B cell (primary cell): ENCODE results near the gene OR51L1.

Experiments
- EZH2 ChIP-seq: IDR thresholded peaks from 2 replicates; pipeline ENCODE4 v1.6.1; 2012; ENCODE audit warnings: borderline replicate concordance, low read depth, mild to moderate bottlenecking, moderate library complexity, low read length; ENCODE audit not compliant: insufficient read depth, poor library complexity, severe bottlenecking
- TF ChIP-seq, protein P1 (sequence below): fragments of 200-600 bp; IDR thresholded peaks from one replicate; pipeline ENCODE4 v1.8.0; 2022; ENCODE audit warnings: antibody characterized with exemption, mild to moderate bottlenecking

DNA sequence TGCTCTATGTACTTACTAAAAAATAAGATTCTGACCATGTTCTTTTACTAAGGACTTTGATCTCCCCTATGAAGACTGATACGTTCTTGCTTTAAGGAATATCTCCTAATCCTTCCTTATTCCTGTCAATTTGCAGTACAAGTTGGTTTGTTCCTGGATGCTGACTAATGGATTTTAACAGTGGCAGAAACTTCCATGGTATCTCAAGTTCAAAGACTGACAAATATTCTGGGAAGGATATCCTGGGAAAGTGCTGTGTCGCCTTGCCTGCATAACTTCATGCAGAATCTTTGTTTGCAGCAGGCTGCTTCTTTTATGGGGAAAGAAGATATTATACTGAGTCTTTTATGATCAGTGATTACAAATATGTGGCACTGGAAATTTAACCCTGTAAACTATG, 43.3 kb downstream of the OR51L1 start:
- TF ChIP-seq, protein P1, sequence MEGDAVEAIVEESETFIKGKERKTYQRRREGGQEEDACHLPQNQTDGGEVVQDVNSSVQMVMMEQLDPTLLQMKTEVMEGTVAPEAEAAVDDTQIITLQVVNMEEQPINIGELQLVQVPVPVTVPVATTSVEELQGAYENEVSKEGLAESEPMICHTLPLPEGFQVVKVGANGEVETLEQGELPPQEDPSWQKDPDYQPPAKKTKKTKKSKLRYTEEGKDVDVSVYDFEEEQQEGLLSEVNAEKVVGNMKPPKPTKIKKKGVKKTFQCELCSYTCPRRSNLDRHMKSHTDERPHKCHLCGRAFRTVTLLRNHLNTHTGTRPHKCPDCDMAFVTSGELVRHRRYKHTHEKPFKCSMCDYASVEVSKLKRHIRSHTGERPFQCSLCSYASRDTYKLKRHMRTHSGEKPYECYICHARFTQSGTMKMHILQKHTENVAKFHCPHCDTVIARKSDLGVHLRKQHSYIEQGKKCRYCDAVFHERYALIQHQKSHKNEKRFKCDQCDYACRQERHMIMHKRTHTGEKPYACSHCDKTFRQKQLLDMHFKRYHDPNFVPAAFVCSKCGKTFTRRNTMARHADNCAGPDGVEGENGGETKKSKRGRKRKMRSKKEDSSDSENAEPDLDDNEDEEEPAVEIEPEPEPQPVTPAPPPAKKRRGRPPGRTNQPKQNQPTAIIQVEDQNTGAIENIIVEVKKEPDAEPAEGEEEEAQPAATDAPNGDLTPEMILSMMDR: no peak
- no peak for TF ChIP-seq EZH2
